NCI-H748 (cell line): Measurements from ENCODE around the gene SERAC1.
A peak's percentile ranks its signal among the peaks of the same experiment; 100 is the strongest.
"Not testable (repeated sequence)": the region's sequence is repeated elsewhere in the genome, so short reads cannot be mapped to it uniquely, and the experiment has no call there.

ENCODE experiments used
- DNase-seq: peaks from one replicate; lab custom pipeline; 2025; ENCODE audit not compliant: unreplicated experiment; lab: John Stamatoyannopoulos, UW

SERAC1 gene

GRCh38 chr6:158168040-158168289 lies at the start of gene SERAC1:
Gene SERAC1 (minus strand): TSS chr6:158168262. CDS start chr6:158158363, 9,899 bp downstream.
- DNase-seq, result no peak

GRCh38 chr6:158213925-158214674 lies 46.0 kb upstream of the SERAC1 start:
- peak; percentile 82 for DNase-seq

GRCh38 chr6:158211273-158212055 lies 43.4 kb upstream of the SERAC1 start:
- no peak for DNase-seq

- DNase-seq, result not testable (repeated sequence)
Observed at GRCh38 chr6:158209582-158210333, 41.7 kb upstream of the SERAC1 start.

- not testable (repeated sequence) for DNase-seq
Observed at GRCh38 chr6:158208226-158209030, 40.4 kb upstream of the SERAC1 start.

- DNase-seq, result no peak
Observed at GRCh38 chr6:158207422-158207788, 39.3 kb upstream of the SERAC1 start.

GRCh38 chr6:158206740-158207421 lies 38.8 kb upstream of the SERAC1 start:
- DNase-seq, result no peak

- DNase-seq, result peak; percentile 37
Observed at GRCh38 chr6:158205169-158205944, 37.3 kb upstream of the SERAC1 start.

- no peak for DNase-seq
Observed at GRCh38 chr6:158198461-158198860, 30.4 kb upstream of the SERAC1 start.

GRCh38 chr6:158194487-158195280 lies 26.6 kb upstream of the SERAC1 start:
- DNase-seq, result no peak

GRCh38 chr6:158191761-158192160 lies 23.7 kb upstream of the SERAC1 start:
- no peak for DNase-seq

- DNase-seq, result no peak
Observed at GRCh38 chr6:158191032-158191431, 23.0 kb upstream of the SERAC1 start.

GRCh38 chr6:158188591-158188990 lies 20.5 kb upstream of the SERAC1 start:
- DNase-seq, result no peak

GRCh38 chr6:158185729-158186456 lies 17.8 kb upstream of the SERAC1 start:
- no peak for DNase-seq

- DNase-seq, result no peak
Observed at GRCh38 chr6:158184608-158185007, 16.5 kb upstream of the SERAC1 start.

GRCh38 chr6:158183174-158183972 lies 15.3 kb upstream of the SERAC1 start:
- not testable (repeated sequence) for DNase-seq

- not testable (repeated sequence) for DNase-seq
Observed at GRCh38 chr6:158177712-158178111, 9.7 kb upstream of the SERAC1 start.
